GM18502 (cell line): ENCODE results near the gene MYO19.
"Not testable (repeated sequence)": the region's sequence is repeated elsewhere in the genome, so short reads cannot be mapped to it uniquely, and the experiment has no call there.

Experiments used
- ATAC-seq: cut with Tn5 transposase; IDR thresholded peaks from one replicate; pipeline ENCODE4 v1.9.1; 2021; ENCODE audit warnings: mild to moderate bottlenecking; ENCODE audit not compliant: unreplicated experiment, poor library complexity

The MYO19 gene

GRCh38 chr17:36468903-36469635 lies 65.6 kb downstream of the MYO19 start:
- ATAC-seq, result no peak

- ATAC-seq, result no peak
Measured at GRCh38 chr17:36464765-36465088, 69.9 kb downstream of the MYO19 start.

GRCh38 chr17:36463916-36464764 lies 70.5 kb downstream of the MYO19 start:
- ATAC-seq, result no peak

GRCh38 chr17:36461330-36462110 lies 73.1 kb downstream of the MYO19 start:
- ATAC-seq, result no peak

GRCh38 chr17:36460265-36460937 lies 74.3 kb downstream of the MYO19 start:
- no peak for ATAC-seq

- ATAC-seq, result no peak
Measured at GRCh38 chr17:36459601-36460000, 75.1 kb downstream of the MYO19 start.

GRCh38 chr17:36459045-36459444 lies 75.6 kb downstream of the MYO19 start:
- ATAC-seq, result no peak

GRCh38 chr17:36457701-36458100 lies 77.0 kb downstream of the MYO19 start:
- not testable (repeated sequence) for ATAC-seq

- not testable (repeated sequence) for ATAC-seq
Measured at GRCh38 chr17:36452888-36453287, 81.8 kb downstream of the MYO19 start.

- ATAC-seq, result not testable (repeated sequence)
Measured at GRCh38 chr17:36449997-36450396, 84.7 kb downstream of the MYO19 start.
